AG04449 (cell line): ENCODE measurements around the gene HPSE2.

Experiments
- CTCF ChIA-PET: fragments of 350-600 bp; formaldehyde crosslinking; extraction: SDS; loops from one replicate; lab custom pipeline; 2021; ENCODE audit warnings: antibody characterized with exemption; lab: Yijun Ruan, JAX
- POLR2A ChIA-PET: fragments of 400-600, 350-600 bp; formaldehyde crosslinking; extraction: SDS; loops from one replicate; lab custom pipeline; 2020; ENCODE audit warnings: antibody characterized with exemption, inconsistent platforms; lab: Yijun Ruan, JAX
- DNase-seq: peaks from one replicate; pipeline ENCODE4 v3.0.0-alpha.2; 2010; ENCODE audit warnings: low read depth, low spot score
- H3K4me3 ChIP-seq: 2 replicates; pipeline ENCODE4 v1.5.1; 2011; ENCODE audit warnings: low read depth, mild to moderate bottlenecking, control low read depth, low read length
- TF ChIP-seq, protein P1 (sequence below): IDR thresholded peaks from one replicate; pipeline ENCODE4 v1.5.1; 2011; ENCODE audit warnings: mild to moderate bottlenecking, moderate library complexity, low read length, control low read depth, inconsistent platforms; ENCODE audit not compliant: insufficient read depth; ENCODE audit errors: missing control alignments

HPSE2 gene

DNA sequence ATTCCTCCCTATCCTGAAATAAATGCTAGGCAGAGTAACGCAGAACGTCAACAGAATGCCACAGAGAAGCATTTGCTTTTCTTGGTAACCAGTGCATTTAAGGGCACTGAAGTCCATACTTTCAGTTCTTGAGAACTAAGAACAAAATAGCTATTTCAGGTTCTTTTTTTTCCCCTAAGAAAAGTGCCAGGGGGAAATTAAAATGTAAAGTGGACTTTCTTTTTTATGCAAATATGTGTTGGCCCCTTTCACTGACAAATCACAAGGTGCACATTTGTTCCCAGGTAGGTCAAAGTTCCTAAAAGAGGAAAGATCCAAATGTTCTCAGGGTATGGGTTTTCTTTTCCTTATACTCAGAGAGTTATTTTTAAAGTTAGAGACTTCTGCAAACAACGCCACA is 151.5 kb downstream of the HPSE2 start:
- DNase-seq, result no peak
- no peak overlapping the region for H3K4me3 ChIP-seq
- ChIA-PET POLR2A (no interaction called here), CTCF (no interaction called here)
- TF ChIP-seq, protein P1, sequence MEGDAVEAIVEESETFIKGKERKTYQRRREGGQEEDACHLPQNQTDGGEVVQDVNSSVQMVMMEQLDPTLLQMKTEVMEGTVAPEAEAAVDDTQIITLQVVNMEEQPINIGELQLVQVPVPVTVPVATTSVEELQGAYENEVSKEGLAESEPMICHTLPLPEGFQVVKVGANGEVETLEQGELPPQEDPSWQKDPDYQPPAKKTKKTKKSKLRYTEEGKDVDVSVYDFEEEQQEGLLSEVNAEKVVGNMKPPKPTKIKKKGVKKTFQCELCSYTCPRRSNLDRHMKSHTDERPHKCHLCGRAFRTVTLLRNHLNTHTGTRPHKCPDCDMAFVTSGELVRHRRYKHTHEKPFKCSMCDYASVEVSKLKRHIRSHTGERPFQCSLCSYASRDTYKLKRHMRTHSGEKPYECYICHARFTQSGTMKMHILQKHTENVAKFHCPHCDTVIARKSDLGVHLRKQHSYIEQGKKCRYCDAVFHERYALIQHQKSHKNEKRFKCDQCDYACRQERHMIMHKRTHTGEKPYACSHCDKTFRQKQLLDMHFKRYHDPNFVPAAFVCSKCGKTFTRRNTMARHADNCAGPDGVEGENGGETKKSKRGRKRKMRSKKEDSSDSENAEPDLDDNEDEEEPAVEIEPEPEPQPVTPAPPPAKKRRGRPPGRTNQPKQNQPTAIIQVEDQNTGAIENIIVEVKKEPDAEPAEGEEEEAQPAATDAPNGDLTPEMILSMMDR, result no peak

DNA sequence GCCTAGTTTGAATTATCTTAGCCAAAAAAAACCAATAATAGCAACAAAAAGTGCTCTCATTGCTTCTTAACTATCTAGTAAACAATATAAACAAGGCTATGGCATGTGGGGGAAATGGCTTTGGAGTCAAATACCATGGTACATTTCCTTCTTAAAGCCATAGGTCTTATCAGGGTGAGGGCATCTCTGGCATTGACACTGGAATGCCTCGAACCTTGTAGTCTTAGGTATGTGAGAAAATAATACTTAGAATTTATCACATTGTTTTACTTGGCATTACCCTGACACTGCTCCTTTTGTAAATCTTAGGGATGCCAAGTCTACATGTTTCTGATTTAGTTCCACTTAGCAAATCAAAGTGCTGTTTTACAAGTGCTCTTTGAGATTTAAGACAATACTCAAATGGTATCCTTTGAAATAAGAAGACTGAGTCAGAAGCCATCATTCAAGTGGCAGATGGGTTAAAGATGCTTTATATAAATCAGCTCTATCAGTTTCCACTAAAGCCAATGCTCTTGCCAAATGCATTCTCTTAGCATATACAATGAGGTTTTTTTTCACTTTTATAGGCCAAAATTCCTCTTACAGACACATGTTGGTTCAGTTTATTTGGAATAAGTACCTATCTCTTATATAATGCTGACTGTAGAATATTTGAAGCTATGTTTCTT is 155.2 kb downstream of the HPSE2 start:
- DNase-seq, result no peak
- CTCF ChIA-PET, result no interaction called here
- TF ChIP-seq, protein P1, result no peak
- H3K4me3 ChIP-seq, result no peak overlapping the region
- POLR2A ChIA-PET, result no interaction called here

DNA sequence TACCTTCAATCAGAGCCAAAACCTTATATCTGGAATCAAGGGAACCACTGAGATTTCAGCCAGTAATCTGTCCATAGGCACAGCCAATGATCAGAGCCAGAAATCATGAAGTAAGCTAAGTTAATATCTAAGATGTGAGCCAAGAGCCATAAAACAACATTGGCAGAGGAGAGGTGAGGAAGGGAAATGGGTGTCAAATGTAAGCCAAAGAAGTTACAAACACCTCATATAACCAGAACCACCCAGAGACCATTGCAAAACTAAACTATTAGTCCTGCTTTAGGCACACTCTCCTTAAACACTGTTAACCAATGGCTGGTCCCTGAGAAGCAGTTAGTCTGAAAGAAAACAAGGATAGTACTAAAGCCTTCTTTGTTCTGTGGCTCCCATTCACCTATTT is 173.1 kb downstream of the HPSE2 start:
- TF ChIP-seq, protein P1, result no peak
- no peak for DNase-seq
- POLR2A ChIA-PET, result no interaction called here
- CTCF ChIA-PET, result no interaction called here
- H3K4me3 ChIP-seq, result no peak overlapping the region

DNA sequence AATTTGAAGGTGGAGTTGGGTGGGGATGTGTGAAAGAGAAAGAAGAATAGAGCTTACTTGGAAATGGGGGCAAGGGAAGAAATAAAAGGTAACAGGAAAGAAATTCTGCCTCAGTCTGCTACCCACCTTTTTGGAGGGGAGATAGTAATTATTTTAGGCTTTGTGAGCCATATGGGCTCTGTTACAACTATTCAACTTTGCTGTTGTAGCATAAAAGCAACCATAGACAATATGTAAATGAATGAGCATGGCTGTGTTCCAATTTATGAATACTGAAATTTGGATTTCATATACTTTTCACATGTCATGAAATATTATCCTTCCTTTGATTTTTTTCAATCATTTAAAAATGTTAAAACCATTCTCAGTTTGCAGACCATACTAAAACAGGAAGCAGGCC is 176.9 kb downstream of the HPSE2 start:
- TF ChIP-seq, protein P1, result no peak
- POLR2A ChIA-PET, result no interaction called here
- CTCF ChIA-PET, result no interaction called here
- no peak for DNase-seq
- H3K4me3 ChIP-seq, result no peak overlapping the region

DNA sequence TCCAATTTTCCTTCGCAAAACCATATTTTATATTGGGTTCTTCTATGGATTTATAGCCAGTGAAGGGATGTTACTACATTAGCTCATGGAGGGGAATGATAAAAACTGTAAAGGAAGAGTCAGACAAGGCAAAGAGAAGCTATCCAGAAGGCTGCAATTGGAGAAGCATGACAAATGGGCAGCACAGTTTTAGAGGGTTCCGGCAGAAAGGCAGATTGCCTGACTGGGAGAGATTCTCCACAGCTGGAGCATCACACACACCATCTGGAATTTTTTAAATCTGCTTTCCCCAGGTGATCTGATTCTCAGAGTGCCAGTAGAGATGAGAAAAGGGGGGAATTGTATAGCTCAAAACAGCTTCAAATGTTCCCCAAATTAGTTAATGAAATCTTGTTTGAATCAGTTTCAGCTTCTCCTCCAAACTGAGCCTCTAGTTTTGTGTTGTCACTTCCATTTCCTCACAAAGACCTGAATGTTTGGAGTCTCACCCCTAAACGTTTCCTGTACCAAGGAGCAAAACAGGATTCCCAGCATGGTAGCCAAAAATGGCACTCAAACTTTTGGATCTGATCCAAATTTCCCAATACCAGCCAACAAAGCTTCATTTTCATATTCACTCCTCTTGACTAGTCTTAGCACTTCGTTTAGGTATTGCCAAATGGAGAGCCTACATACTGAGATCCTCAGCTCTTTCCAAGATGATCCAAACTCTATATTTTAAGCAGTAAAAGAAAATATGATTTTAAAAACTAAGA is 177.5 kb downstream of the HPSE2 start:
- no peak for DNase-seq
- CTCF ChIA-PET, result no interaction called here
- POLR2A ChIA-PET, result no interaction called here
- no peak overlapping the region for H3K4me3 ChIP-seq
- TF ChIP-seq, protein P1, result no peak

DNA sequence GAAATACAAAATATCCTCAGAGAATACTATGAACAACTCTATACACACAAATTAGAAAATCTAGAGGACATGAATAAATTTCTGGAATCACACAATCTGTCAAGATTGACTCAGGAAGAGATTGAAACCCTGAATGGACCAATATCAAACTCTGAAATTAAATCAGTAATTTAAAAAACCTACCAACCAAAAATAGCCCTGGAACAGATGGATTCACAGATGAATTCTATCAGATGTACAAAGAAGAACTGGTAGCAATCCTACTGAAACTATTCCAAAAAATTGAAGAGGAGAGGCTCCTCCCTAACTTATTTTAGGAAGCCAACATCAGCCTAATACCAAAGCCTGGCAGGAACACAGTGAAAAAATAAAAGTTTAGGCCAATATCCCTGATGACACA is 190.0 kb downstream of the HPSE2 start:
- ChIA-PET POLR2A (no interaction called here), CTCF (no interaction called here)
- no peak for DNase-seq
- TF ChIP-seq, protein P1, result no peak
- H3K4me3 ChIP-seq, result no peak overlapping the region
